MM.1S (cell line): ENCODE measurements around the gene QRICH1.

Experiments used
- DNase-seq: peaks from one replicate; pipeline ENCODE4 v3.0.0-alpha.2; 2015
- H2AFZ ChIP-seq: fragments of 300-600 bp; sonication (generic); 2 replicates; pipeline ENCODE4 v1.6.0; 2016; ENCODE audit warnings: antibody characterized with exemption, low read length
- H3F3A ChIP-seq: fragments of 300-600 bp; sonication (generic); 2 replicates; pipeline ENCODE4 v1.6.1; 2016; ENCODE audit warnings: mild to moderate bottlenecking, antibody characterized with exemption, low read length, moderate library complexity, mixed read lengths; ENCODE audit not compliant: insufficient read depth
- H3K27ac ChIP-seq: fragments of 300-600 bp; sonication (generic); 2 replicates; pipeline ENCODE4 v1.5.1; 2016; ENCODE audit warnings: mild to moderate bottlenecking, low read length
- H3K27me3 ChIP-seq: fragments of 300-600 bp; sonication (generic); replicated peaks from 2 replicates; pipeline ENCODE4 v1.6.0; 2016; ENCODE audit warnings: low read length; ENCODE audit not compliant: insufficient read depth
- H3K36me3 ChIP-seq: fragments of 300-600 bp; sonication (generic); replicated peaks from 2 replicates; pipeline ENCODE4 v1.6.1; 2016; ENCODE audit warnings: mild to moderate bottlenecking, low read length, mixed read lengths; ENCODE audit not compliant: insufficient read depth
- H3K4me1 ChIP-seq: fragments of 300-600 bp; sonication (generic); 2 replicates; pipeline ENCODE4 v1.6.1; 2016; ENCODE audit warnings: low read length, mixed read lengths
- H3K4me2 ChIP-seq: fragments of 300-600 bp; sonication (generic); 2 replicates; pipeline ENCODE4 v1.6.0; 2016; ENCODE audit warnings: low read depth, low read length
- H3K4me3 ChIP-seq: fragments of 300-600 bp; sonication (generic); 2 replicates; pipeline ENCODE4 v1.5.1; 2016; ENCODE audit warnings: low read length, mixed read lengths
- H3K79me2 ChIP-seq: fragments of 300-600 bp; sonication (generic); 2 replicates; pipeline ENCODE4 v1.6.1; 2016; ENCODE audit warnings: mixed run types, low read length, mixed read lengths
- H3K9ac ChIP-seq: fragments of 300-600 bp; sonication (generic); 2 replicates; pipeline ENCODE4 v1.6.1; 2016; ENCODE audit warnings: low read length, mixed read lengths
- H3K9me2 ChIP-seq: fragments of 300-600 bp; sonication (generic); replicated peaks from 2 replicates; pipeline ENCODE4 v1.6.1; 2016; ENCODE audit warnings: mild to moderate bottlenecking, low read length, mixed read lengths; ENCODE audit not compliant: insufficient read depth
- H3K9me3 ChIP-seq: fragments of 300-600 bp; sonication (generic); replicated peaks from 2 replicates; pipeline ENCODE4 v1.6.1; 2016; ENCODE audit warnings: mild to moderate bottlenecking, low read length, mixed read lengths; ENCODE audit not compliant: insufficient read depth
- H4K20me1 ChIP-seq: fragments of 300-600 bp; sonication (generic); 2 replicates; pipeline ENCODE4 v1.6.1; 2016; ENCODE audit warnings: mild to moderate bottlenecking, low read length, moderate library complexity, mixed read lengths; ENCODE audit not compliant: insufficient read depth
- EZH2 ChIP-seq: fragments of 300-600 bp; sonication (generic); optimal IDR thresholded peaks from 2 replicates; pipeline ENCODE3; 2017; ENCODE audit warnings: low read depth, mild to moderate bottlenecking, antibody characterized with exemption, low read length, mixed read lengths
- EZH2phosphoT487 ChIP-seq: fragments of 300-600 bp; sonication (generic); IDR thresholded peaks from 2 replicates; pipeline ENCODE4 v1.6.1; 2018; ENCODE audit warnings: antibody characterized with exemption, low read length
- TF ChIP-seq, protein P1 (sequence below): fragments of 300-600 bp; sonication (generic); IDR thresholded peaks from 2 replicates; pipeline ENCODE4 v1.5.1; 2016; ENCODE audit warnings: antibody characterized with exemption, low read length, mixed read lengths

QRICH1 gene

GRCh38 chr3:48980295-48980694, 113.6 kb downstream of the QRICH1 start:
- H3K27me3 ChIP-seq, result no peaks in the 10 kb centered on the region
- no peaks in the 10 kb centered on the region for H3K4me1 ChIP-seq
- TF ChIP-seq EZH2phosphoT487 (no peak), EZH2 (no peak)
- TF ChIP-seq, protein P1, sequence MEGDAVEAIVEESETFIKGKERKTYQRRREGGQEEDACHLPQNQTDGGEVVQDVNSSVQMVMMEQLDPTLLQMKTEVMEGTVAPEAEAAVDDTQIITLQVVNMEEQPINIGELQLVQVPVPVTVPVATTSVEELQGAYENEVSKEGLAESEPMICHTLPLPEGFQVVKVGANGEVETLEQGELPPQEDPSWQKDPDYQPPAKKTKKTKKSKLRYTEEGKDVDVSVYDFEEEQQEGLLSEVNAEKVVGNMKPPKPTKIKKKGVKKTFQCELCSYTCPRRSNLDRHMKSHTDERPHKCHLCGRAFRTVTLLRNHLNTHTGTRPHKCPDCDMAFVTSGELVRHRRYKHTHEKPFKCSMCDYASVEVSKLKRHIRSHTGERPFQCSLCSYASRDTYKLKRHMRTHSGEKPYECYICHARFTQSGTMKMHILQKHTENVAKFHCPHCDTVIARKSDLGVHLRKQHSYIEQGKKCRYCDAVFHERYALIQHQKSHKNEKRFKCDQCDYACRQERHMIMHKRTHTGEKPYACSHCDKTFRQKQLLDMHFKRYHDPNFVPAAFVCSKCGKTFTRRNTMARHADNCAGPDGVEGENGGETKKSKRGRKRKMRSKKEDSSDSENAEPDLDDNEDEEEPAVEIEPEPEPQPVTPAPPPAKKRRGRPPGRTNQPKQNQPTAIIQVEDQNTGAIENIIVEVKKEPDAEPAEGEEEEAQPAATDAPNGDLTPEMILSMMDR, result no peak
- no peaks in the 10 kb centered on the region for H4K20me1 ChIP-seq
- H3K36me3 ChIP-seq, result peaks cover 4% of the 10 kb centered on the region
- no peaks in the 10 kb centered on the region for H3F3A ChIP-seq
- no peak overlapping the region for H3K9ac ChIP-seq
- H3K9me3 ChIP-seq, result no peaks in the 10 kb centered on the region
- no peak overlapping the region for H3K27ac ChIP-seq
- H3K79me2 ChIP-seq, result no peaks in the 10 kb centered on the region; the same call in 1 of the 2 replicates
- H3K4me3 ChIP-seq, result no peak overlapping the region
- no peak overlapping the region for H2AFZ ChIP-seq
- no peaks in the 10 kb centered on the region for H3K9me2 ChIP-seq
- H3K4me2 ChIP-seq, result no peak overlapping the region
- no peak for DNase-seq
